Fibroblast of the aortic adventitia (primary cell): ENCODE data around the gene IFIT2. TPM values are rescaled to one million over a fixed set of nuclear protein-coding genes. Genes with fewer than 3 reads are reported as not detected.
A peak's percentile ranks its signal among the peaks of the same experiment; 100 is the strongest.

Experiments used
- DNase-seq: peaks from one replicate; pipeline ENCODE4 v3.0.0-alpha.2; 2010; ENCODE audit warnings: low read depth
- H3K4me3 ChIP-seq: 2 replicates; pipeline ENCODE4 v1.5.1; 2011; ENCODE audit warnings: low read depth, mild to moderate bottlenecking, control low read depth, low read length, moderate library complexity
- total RNA-seq: library from RNA; depleted of rRNA; stranded (reverse); fragments of >200 nt; gene quantifications from 2 replicates; pipeline ENCODE4 v1.2.3, GENCODE V29; 2012; ENCODE audit warnings: low replicate concordance
- TF ChIP-seq, protein P1 (sequence below): IDR thresholded peaks from 2 replicates; pipeline ENCODE4 v1.5.1; 2011; ENCODE audit warnings: mild to moderate bottlenecking, low read length, control low read depth, inconsistent platforms; ENCODE audit not compliant: insufficient read depth

The IFIT2 gene
- total RNA-seq, 1 donor: 7.6 TPM

DNA sequence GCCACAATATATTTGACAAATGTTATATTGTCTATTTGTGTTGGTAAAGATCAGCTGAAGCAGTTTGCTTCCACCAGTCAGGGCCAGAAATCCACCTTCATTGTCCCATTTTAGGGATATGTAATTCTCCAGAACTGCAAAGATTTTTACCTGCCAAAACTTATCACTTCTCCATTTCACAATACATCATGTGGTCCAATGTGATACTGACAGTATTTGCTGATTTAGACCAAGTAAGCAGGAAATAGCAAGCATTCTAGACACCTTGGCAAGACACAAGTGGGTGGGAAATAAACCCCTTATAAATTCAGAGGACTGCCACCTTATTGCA is 31.7 kb upstream of the IFIT2 start:
- TF ChIP-seq, protein P1, sequence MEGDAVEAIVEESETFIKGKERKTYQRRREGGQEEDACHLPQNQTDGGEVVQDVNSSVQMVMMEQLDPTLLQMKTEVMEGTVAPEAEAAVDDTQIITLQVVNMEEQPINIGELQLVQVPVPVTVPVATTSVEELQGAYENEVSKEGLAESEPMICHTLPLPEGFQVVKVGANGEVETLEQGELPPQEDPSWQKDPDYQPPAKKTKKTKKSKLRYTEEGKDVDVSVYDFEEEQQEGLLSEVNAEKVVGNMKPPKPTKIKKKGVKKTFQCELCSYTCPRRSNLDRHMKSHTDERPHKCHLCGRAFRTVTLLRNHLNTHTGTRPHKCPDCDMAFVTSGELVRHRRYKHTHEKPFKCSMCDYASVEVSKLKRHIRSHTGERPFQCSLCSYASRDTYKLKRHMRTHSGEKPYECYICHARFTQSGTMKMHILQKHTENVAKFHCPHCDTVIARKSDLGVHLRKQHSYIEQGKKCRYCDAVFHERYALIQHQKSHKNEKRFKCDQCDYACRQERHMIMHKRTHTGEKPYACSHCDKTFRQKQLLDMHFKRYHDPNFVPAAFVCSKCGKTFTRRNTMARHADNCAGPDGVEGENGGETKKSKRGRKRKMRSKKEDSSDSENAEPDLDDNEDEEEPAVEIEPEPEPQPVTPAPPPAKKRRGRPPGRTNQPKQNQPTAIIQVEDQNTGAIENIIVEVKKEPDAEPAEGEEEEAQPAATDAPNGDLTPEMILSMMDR: no peak
- H3K4me3 ChIP-seq: no peak overlapping the region
- DNase-seq: no peak

DNA sequence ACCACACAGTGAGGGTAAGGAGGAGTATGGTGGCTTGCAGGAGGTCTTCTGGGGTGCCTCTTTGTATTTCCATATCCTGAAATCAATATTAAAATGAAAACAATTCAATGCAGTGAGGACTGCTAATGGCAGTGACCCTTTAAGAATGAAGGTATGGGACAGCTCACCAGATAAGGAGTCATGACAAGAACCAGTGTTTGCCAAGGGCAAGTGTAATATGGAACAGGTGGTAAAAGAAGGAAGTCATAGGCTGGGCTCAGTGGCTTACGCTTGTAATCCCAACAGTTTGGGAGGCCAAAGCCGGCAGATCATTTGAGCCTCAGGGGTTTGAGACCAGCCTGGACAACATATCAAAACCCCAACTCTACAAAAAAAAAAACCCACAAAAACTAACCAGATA is 30.3 kb upstream of the IFIT2 start:
- TF ChIP-seq, protein P1: no peak

DNA sequence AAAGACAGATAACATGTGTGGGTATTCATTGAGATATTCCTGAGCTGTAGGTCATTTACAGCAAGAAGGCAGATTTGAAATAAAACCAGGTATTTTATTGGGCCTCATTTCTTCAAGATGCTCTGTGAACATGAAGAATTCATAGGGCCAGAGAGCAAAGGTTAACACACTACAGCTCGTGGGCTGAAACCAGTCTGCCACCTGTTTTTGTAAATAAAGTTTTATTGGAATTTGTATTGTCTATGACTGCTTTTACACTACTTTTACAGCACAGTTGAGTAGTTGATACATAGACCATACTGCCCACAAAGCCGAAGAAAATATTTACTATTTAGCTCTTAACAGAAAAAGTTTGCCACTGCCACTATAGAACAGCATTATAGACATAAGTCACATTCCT is 28.2 kb upstream of the IFIT2 start:
- no peak for DNase-seq
- TF ChIP-seq, protein P1: no peak
- H3K4me3 ChIP-seq: no peak overlapping the region

More for the DNA sequence above, 30.3 kb upstream of the IFIT2 start:
- DNase-seq: no peak
- no peak overlapping the region for H3K4me3 ChIP-seq

DNA sequence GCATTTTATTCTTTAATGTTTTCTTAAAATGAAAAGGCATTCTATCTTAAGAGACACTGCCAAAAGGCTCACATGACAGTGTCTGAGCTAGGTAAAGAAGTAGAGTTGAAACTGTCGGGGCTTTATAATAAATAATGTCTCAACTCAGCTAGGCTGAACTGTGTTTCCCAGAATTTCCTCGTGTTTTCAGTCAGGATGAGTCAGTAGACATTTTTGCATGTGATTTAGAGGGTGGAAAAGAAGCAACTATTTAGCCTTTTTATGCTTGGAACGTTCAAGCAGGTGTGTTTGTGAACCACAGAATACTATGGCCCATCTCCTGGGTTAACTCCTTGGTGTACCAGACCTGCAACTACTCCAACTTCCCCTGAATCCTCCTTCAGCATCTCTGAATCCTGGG is 26.9 kb upstream of the IFIT2 start:
- no peak overlapping the region for H3K4me3 ChIP-seq
- DNase-seq: peak; percentile 74
- TF ChIP-seq, protein P1: no peak

DNA sequence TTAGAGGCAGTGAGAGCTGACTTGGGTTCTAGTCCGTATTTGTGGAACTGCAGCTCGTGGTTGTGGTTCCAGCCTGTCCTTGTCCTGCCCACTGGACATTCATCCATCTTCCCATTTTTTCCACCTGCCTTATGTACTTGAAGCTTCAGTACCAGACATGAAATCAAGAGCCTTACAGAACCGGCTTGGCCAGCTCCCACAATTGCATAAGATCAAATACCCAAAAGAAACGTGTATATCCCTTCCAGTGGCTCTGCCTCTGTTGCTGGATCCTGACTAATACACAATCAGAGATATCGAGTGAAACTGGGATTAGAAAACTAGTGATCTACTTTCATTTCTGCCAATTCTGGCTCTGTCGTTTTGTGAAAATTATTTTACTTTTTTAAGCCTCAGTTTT is 26.5 kb upstream of the IFIT2 start:
- TF ChIP-seq, protein P1: no peak
- no peak overlapping the region for H3K4me3 ChIP-seq
- DNase-seq: peak; percentile 66

DNA sequence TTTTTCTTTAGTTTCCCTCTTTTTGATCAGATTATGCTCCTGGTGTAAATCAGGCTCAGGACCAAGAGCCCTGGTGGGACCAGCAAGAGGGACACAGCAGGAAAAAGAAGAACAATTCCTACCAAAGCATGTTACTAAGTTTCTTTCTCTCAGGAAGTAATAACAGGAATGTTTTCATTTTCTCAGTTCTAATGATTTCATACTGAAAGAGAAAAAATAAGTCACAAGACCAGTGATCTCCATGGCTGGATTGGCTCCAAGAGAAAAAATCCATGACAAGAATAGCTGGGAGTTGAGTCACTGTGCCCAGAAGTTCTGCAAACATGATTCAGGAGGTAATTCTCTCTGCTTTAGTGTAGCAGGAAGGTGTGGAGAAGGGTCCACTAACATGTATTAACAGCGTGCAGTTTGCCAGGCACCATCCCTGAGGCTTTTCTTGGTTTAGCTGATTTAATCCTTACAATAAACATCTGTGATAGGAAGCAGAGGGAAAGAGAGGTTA is 23.8 kb upstream of the IFIT2 start:
- peak; percentile 99 for DNase-seq
- TF ChIP-seq, protein P1: no peak
- no peak overlapping the region for H3K4me3 ChIP-seq

DNA sequence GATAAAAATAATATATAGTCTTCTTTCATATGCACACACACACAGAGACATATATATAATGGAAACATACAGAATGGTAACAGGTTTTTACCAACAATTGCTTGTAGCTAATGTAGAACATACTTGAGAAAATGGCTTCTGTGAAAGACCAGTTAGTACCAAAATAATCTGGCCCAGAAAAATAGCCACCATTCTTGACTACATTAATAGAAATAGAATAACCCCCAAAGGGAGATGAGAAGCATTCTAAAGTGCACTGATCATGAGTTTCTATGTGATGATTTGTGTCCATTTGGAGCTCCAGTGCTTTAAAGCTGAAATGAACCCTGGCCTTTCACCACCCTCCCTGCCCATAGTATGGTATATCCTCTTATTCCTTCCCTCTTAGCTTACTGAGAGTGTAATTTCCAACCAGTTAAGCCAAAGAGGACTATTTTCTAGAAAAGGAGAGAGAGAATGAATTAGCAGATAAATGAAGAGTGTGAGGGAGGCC is 22.9 kb upstream of the IFIT2 start:
- TF ChIP-seq, protein P1: no peak
- no peak overlapping the region for H3K4me3 ChIP-seq
- DNase-seq: no peak
